ENCODE results near the gene PCDH17. TPM values are rescaled to one million over a fixed set of nuclear protein-coding genes. Genes with fewer than 3 reads are reported as not detected.

Gene PCDH17
- total and polyA plus RNA-seq, 2 experiments from 2014 or later: not detected

- H3K27me3 ChIP-seq (replicated peaks; ENCODE audit: insufficient read depth): peaks cover 63% of the 10 kb centered on the region
- H3F3A ChIP-seq (ENCODE audit: insufficient read depth): no peaks in the 10 kb centered on the region
- no peak overlapping the region for H3K9ac ChIP-seq
- H3K9me2 ChIP-seq (ENCODE audit: insufficient read depth): no peaks in the 10 kb centered on the region
- 5% methylated on average over 70 to 76 of the region's 78 CpGs for WGBS, 2 experiments (ENCODE audit: low coverage in 1 of 2, low lambda C conversion rate in 2 of 2, missing lambda C conversion rate in 2 of 2)
- TF ChIP-seq EZH2 (IDR thresholded peaks at IDR 0.05; ENCODE audit: insufficient read depth, poor library complexity, severe bottlenecking) (no peak), EZH2phosphoT487 (IDR thresholded peaks at IDR 0.05; ENCODE audit: insufficient read depth, low read depth) (no peak)
- in situ Hi-C loops (cut with MboI): no loop called here
- H3K4me1 ChIP-seq (ENCODE audit: insufficient read depth): no peaks in the 10 kb centered on the region
- no peaks in the 10 kb centered on the region for H3K36me3 ChIP-seq (ENCODE audit: low read depth)
- no peaks in the 10 kb centered on the region for H3K9me3 ChIP-seq (ENCODE audit: low read depth)
- H3K4me2 ChIP-seq (ENCODE audit: unreplicated experiment): no peak overlapping the region
- H4K20me1 ChIP-seq (ENCODE audit: insufficient read depth): no peaks in the 10 kb centered on the region
- no peak overlapping the region for H3K4me3 ChIP-seq
- no peak for DNase-seq
- no peak overlapping the region for H3K27ac ChIP-seq
- H2AFZ ChIP-seq: no peak overlapping the region
- H3K79me2 ChIP-seq (ENCODE audit: insufficient read depth): no peaks in the 10 kb centered on the region
Observed at GRCh38 chr13:57633950-57634838, 2.6 kb downstream of the PCDH17 start.

- Histone ChIP-seq H3K9me3 (ENCODE audit: low read depth) (no peaks in the 10 kb centered on the region), H3K4me1 (ENCODE audit: insufficient read depth) (no peaks in the 10 kb centered on the region), H3K36me3 (ENCODE audit: low read depth) (no peaks in the 10 kb centered on the region), H4K20me1 (ENCODE audit: insufficient read depth) (no peaks in the 10 kb centered on the region), H2AFZ (no peak overlapping the region), H3F3A (ENCODE audit: insufficient read depth) (no peaks in the 10 kb centered on the region), H3K4me2 (ENCODE audit: unreplicated experiment) (no peak overlapping the region), H3K27me3 (replicated peaks; ENCODE audit: insufficient read depth) (peaks cover 57% of the 10 kb centered on the region), H3K4me3 (no peak overlapping the region), H3K27ac (no peak overlapping the region), H3K9me2 (ENCODE audit: insufficient read depth) (no peaks in the 10 kb centered on the region), H3K9ac (no peak overlapping the region), H3K79me2 (ENCODE audit: insufficient read depth) (no peaks in the 10 kb centered on the region)
- 26 to 28% methylated on average over 15 of the region's 15 CpGs for WGBS, 2 experiments (ENCODE audit: low coverage in 1 of 2, low lambda C conversion rate in 2 of 2, missing lambda C conversion rate in 2 of 2)
- in situ Hi-C loops (cut with MboI): no loop called here
- no peak for DNase-seq
- no peak for TF ChIP-seq EZH2phosphoT487 (IDR thresholded peaks at IDR 0.05; ENCODE audit: insufficient read depth, low read depth)
- no peak for TF ChIP-seq EZH2 (IDR thresholded peaks at IDR 0.05; ENCODE audit: insufficient read depth, poor library complexity, severe bottlenecking)
Observed at GRCh38 chr13:57634839-57635165, 3.3 kb downstream of the PCDH17 start.

- H3K4me3 ChIP-seq: no peak overlapping the region
- no peaks in the 10 kb centered on the region for H3K36me3 ChIP-seq (ENCODE audit: low read depth)
- 50 to 52% methylated on average over 2 of the region's 2 CpGs for WGBS, 2 experiments (ENCODE audit: low coverage in 1 of 2, low lambda C conversion rate in 2 of 2, missing lambda C conversion rate in 2 of 2)
- no peaks in the 10 kb centered on the region for H4K20me1 ChIP-seq (ENCODE audit: insufficient read depth)
- no peak overlapping the region for H3K9ac ChIP-seq
- no peak for TF ChIP-seq EZH2 (IDR thresholded peaks at IDR 0.05; ENCODE audit: insufficient read depth, poor library complexity, severe bottlenecking)
- no peak for TF ChIP-seq EZH2phosphoT487 (IDR thresholded peaks at IDR 0.05; ENCODE audit: insufficient read depth, low read depth)
- H2AFZ ChIP-seq: no peak overlapping the region
- H3K9me2 ChIP-seq (ENCODE audit: insufficient read depth): no peaks in the 10 kb centered on the region
- no peaks in the 10 kb centered on the region for H3K79me2 ChIP-seq (ENCODE audit: insufficient read depth)
- DNase-seq: no peak
- H3K9me3 ChIP-seq (ENCODE audit: low read depth): no peaks in the 10 kb centered on the region
- in situ Hi-C loops (cut with MboI): no loop called here
- no peak overlapping the region for H3K4me2 ChIP-seq (ENCODE audit: unreplicated experiment)
- H3K27ac ChIP-seq: no peak overlapping the region
- H3K27me3 ChIP-seq (replicated peaks; ENCODE audit: insufficient read depth): peaks cover 49% of the 10 kb centered on the region
- H3F3A ChIP-seq (ENCODE audit: insufficient read depth): no peaks in the 10 kb centered on the region
- no peaks in the 10 kb centered on the region for H3K4me1 ChIP-seq (ENCODE audit: insufficient read depth)
Observed at GRCh38 chr13:57635541-57636085, 4.1 kb downstream of the PCDH17 start.

- Histone ChIP-seq H3K4me3 (no peak overlapping the region), H3K4me2 (ENCODE audit: unreplicated experiment) (no peak overlapping the region), H3F3A (ENCODE audit: insufficient read depth) (no peaks in the 10 kb centered on the region), H3K27me3 (replicated peaks; ENCODE audit: insufficient read depth) (peaks cover 39% of the 10 kb centered on the region), H3K79me2 (ENCODE audit: insufficient read depth) (no peaks in the 10 kb centered on the region), H3K27ac (no peak overlapping the region), H2AFZ (no peak overlapping the region), H4K20me1 (ENCODE audit: insufficient read depth) (no peaks in the 10 kb centered on the region), H3K9me2 (ENCODE audit: insufficient read depth) (no peaks in the 10 kb centered on the region), H3K36me3 (ENCODE audit: low read depth) (no peaks in the 10 kb centered on the region), H3K4me1 (ENCODE audit: insufficient read depth) (no peaks in the 10 kb centered on the region), H3K9ac (no peak overlapping the region), H3K9me3 (ENCODE audit: low read depth) (no peaks in the 10 kb centered on the region)
- TF ChIP-seq EZH2 (IDR thresholded peaks at IDR 0.05; ENCODE audit: insufficient read depth, poor library complexity, severe bottlenecking) (no peak), EZH2phosphoT487 (IDR thresholded peaks at IDR 0.05; ENCODE audit: insufficient read depth, low read depth) (no peak)
- 38 to 59% methylated on average over 2 of the region's 2 CpGs for WGBS, 2 experiments (ENCODE audit: low coverage in 1 of 2, low lambda C conversion rate in 2 of 2, missing lambda C conversion rate in 2 of 2)
- in situ Hi-C loops (cut with MboI): no loop called here
- DNase-seq: no peak
Observed at GRCh38 chr13:57636816-57637215, 5.3 kb downstream of the PCDH17 start.

Measured in GM23248 (cell line).